Thyroid gland (tissue), 4 donors: ENCODE results near the gene ARL8B. TPM values are rescaled to one million over a fixed set of nuclear protein-coding genes. Genes with fewer than 3 reads are reported as not detected.

Source experiments
- DNase-seq, 2 donors: peaks; one replicate each; pipeline ENCODE4 v3.0.0-alpha.2; 2019
- H3K27ac ChIP-seq, 3 donors: fragments of 200-600 bp; sonication (generic); 1 replicate in 2 of 3; 2 replicates in 1 of 3; pipeline ENCODE4 v1.5.1; 2016 to 2019; ENCODE audit warnings: mild to moderate bottlenecking in 1 of 3, moderate library complexity in 1 of 3
- H3K27me3 ChIP-seq: fragments of 200-600 bp; sonication (generic); one replicate; pipeline ENCODE4 v1.5.1; 2019
- H3K36me3 ChIP-seq, 2 donors: fragments of 200-600 bp; sonication (generic); one replicate each; pipeline ENCODE4 v1.5.1; 2016 to 2019
- H3K4me1 ChIP-seq, 2 donors: fragments of 200-600 bp; sonication (generic); one replicate each; pipeline ENCODE4 v1.5.1; 2017 to 2019
- H3K4me3 ChIP-seq, 3 donors: fragments of 200-600 bp; sonication (generic); replicated peaks in 1 of 3; 1 replicate in 2 of 3; 2 replicates in 1 of 3; pipeline ENCODE4 v1.5.1; 2016; ENCODE audit warnings: mild to moderate bottlenecking in 1 of 3
- H3K9me3 ChIP-seq: fragments of 200-600 bp; sonication (generic); one replicate; pipeline ENCODE4 v1.5.1; 2017
- CTCF ChIP-seq, 6 experiments: fragments of 200-600 bp in 3 of 6; fragments of 450-650 bp in 3 of 6; sonication (generic) in 3 of 6; IDR thresholded peaks; one replicate each; pipeline ENCODE4 v1.5.1; 2016 to 2019; ENCODE audit warnings: antibody characterized with exemption in 6 of 6, mild to moderate bottlenecking in 2 of 6, inconsistent platforms in 1 of 6, moderate library complexity in 1 of 6
- POLR2A ChIP-seq, 2 donors: fragments of 450-650 bp; IDR thresholded peaks; one replicate each; pipeline ENCODE4 v1.6.1; 2017; ENCODE audit warnings: antibody characterized with exemption in 2 of 2, mild to moderate bottlenecking in 2 of 2, moderate library complexity in 1 of 2
- WGBS, 2 donors: methylation state at CpG; one replicate each; pipeline ENCODE4 v1.1.5; 2017; 5-methylcytosine and 5-hydroxymethylcytosine counted together
- intact Hi-C: fragments of 100-400 bp; cut with DNase I; formaldehyde crosslinking; loops from one replicate; pipeline ENCODE4 v1.15.1; 2023
- total RNA-seq, 4 donors: library from RNA; depleted of rRNA; stranded (reverse); fragments of >200 nt; gene quantifications; one replicate each; pipeline ENCODE4 v1.2.3, GENCODE V29; 2016

Gene ARL8B
- total RNA-seq, 4 donors from 2014 or later: 51.2 to 75.9 (median 65.3) TPM

- no peaks in the 10 kb centered on the region for H3K27me3 ChIP-seq
- intact Hi-C loops: no loop called here
- no peak for DNase-seq
Observed at GRCh38 chr3:5082789-5083115, 39.3 kb upstream of the ARL8B start.

GRCh38 chr3:5084224-5084623 lies 37.9 kb upstream of the ARL8B start:
- Histone ChIP-seq H3K9me3 (no peaks in the 10 kb centered on the region), H3K27me3 (no peaks in the 10 kb centered on the region), H3K4me1 (peaks cover 0 to 10% of the 10 kb centered on the region in 2 donors), H3K4me3 (no peak overlapping the region), H3K36me3 (no peaks in the 10 kb centered on the region), H3K27ac (no peak overlapping the region)
- DNase-seq: no peak
- no peak for TF ChIP-seq POLR2A (IDR thresholded peaks at IDR 0.05)
- no peak for TF ChIP-seq CTCF (IDR thresholded peaks at IDR 0.05)
- 89 to 93% methylated on average over 5 of the region's 5 CpGs for WGBS, 2 donors
- intact Hi-C loops: no loop called here

More at GRCh38 chr3:5082789-5083115, 39.3 kb upstream of the ARL8B start:
- no peaks in the 10 kb centered on the region for H3K9me3 ChIP-seq
- TF ChIP-seq CTCF (IDR thresholded peaks at IDR 0.05): no peak
- TF ChIP-seq POLR2A (IDR thresholded peaks at IDR 0.05): no peak
- H3K27ac ChIP-seq: no peak overlapping the region
- H3K4me3 ChIP-seq: no peak overlapping the region
- H3K4me1 ChIP-seq: peaks cover 0 to 10% of the 10 kb centered on the region in 2 donors
- H3K36me3 ChIP-seq: no peaks in the 10 kb centered on the region
- 89 to 90% methylated on average over 7 of the region's 7 CpGs for WGBS, 2 donors

GRCh38 chr3:5086708-5087107 lies 35.4 kb upstream of the ARL8B start:
- Histone ChIP-seq H3K27ac (no peak overlapping the region), H3K4me1 (peaks cover 0 to 7% of the 10 kb centered on the region in 2 donors), H3K36me3 (no peaks in the 10 kb centered on the region), H3K9me3 (no peaks in the 10 kb centered on the region), H3K27me3 (no peaks in the 10 kb centered on the region), H3K4me3 (no peak overlapping the region)
- intact Hi-C loops: no loop called here
- 94% methylated on average over 1 of the region's 1 CpG for WGBS, 2 donors
- no peak for DNase-seq
- TF ChIP-seq CTCF (IDR thresholded peaks at IDR 0.05): no peak
- TF ChIP-seq POLR2A (IDR thresholded peaks at IDR 0.05): no peak

- Histone ChIP-seq H3K9me3 (no peaks in the 10 kb centered on the region), H3K4me3 (no peak overlapping the region), H3K27me3 (no peaks in the 10 kb centered on the region), H3K4me1 (peaks cover 0 to 3% of the 10 kb centered on the region in 2 donors), H3K27ac (no peak overlapping the region), H3K36me3 (no peaks in the 10 kb centered on the region)
- TF ChIP-seq CTCF (IDR thresholded peaks at IDR 0.05) (no peak), POLR2A (IDR thresholded peaks at IDR 0.05) (no peak)
- intact Hi-C loops: no loop called here
- no peak for DNase-seq
- 55 to 62% methylated on average over 4 of the region's 4 CpGs for WGBS, 2 donors
Observed at GRCh38 chr3:5087209-5087608, 34.9 kb upstream of the ARL8B start.

- H3K36me3 ChIP-seq: no peaks in the 10 kb centered on the region
- 76 to 86% methylated on average over 4 to 5 of the region's 5 CpGs for WGBS, 2 donors
- H3K4me3 ChIP-seq: no peak overlapping the region
- intact Hi-C loops: no loop called here
- no peaks in the 10 kb centered on the region for H3K27me3 ChIP-seq
- no peaks in the 10 kb centered on the region for H3K9me3 ChIP-seq
- TF ChIP-seq CTCF (IDR thresholded peaks at IDR 0.05) (no peak), POLR2A (IDR thresholded peaks at IDR 0.05) (no peak)
- DNase-seq: no peak
- no peak overlapping the region for H3K27ac ChIP-seq
- no peaks in the 10 kb centered on the region for H3K4me1 ChIP-seq
Observed at GRCh38 chr3:5090197-5090596, 31.9 kb upstream of the ARL8B start.
